ENCODE results near the gene LONRF2.

DNA sequence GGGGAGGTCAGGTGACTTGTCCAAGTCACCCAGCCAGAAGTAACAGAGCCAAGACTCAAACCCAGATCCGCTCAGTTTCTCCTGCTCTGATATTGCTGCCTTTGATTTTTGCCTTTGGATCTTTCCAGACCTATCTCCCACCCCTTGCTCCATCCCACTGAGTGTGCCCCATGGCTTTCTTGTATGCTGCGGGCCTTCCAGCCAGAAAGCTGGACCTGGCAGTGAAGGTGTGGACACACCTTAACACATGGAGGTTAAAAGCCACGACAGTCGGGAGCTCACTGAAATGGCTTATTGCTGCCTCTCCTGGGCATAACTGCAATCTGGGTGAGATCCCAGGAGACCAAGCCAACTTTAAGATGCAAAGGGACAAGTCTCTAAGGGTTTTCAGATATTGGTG lies 86.7 kb downstream of the LONRF2 start:
- TF ChIP-seq, protein P1, sequence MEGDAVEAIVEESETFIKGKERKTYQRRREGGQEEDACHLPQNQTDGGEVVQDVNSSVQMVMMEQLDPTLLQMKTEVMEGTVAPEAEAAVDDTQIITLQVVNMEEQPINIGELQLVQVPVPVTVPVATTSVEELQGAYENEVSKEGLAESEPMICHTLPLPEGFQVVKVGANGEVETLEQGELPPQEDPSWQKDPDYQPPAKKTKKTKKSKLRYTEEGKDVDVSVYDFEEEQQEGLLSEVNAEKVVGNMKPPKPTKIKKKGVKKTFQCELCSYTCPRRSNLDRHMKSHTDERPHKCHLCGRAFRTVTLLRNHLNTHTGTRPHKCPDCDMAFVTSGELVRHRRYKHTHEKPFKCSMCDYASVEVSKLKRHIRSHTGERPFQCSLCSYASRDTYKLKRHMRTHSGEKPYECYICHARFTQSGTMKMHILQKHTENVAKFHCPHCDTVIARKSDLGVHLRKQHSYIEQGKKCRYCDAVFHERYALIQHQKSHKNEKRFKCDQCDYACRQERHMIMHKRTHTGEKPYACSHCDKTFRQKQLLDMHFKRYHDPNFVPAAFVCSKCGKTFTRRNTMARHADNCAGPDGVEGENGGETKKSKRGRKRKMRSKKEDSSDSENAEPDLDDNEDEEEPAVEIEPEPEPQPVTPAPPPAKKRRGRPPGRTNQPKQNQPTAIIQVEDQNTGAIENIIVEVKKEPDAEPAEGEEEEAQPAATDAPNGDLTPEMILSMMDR (IDR thresholded peaks at IDR 0.05): no peak
- TF ChIP-seq POLR2A (IDR thresholded peaks at IDR 0.05): no peak

Data from upper lobe of left lung (tissue), 4 donors.